CD4-positive, alpha-beta T cell (primary cell): ENCODE results near the gene MAMLD1. TPM values are rescaled to one million over a fixed set of nuclear protein-coding genes. Genes with fewer than 3 reads are reported as not detected.

Experiments used
- ATAC-seq: fragments of 200-7000 bp; cut with Tn5 transposase; one replicate; pipeline ENCODE4 v1.10.0; 2022; ENCODE audit warnings: mild to moderate bottlenecking; ENCODE audit not compliant: poor library complexity
- CTCF ChIA-PET: fragments of 350-600 bp; sonication (Branson Sonifier 250); formaldehyde crosslinking; loops from one replicate; lab custom pipeline; 2021; ENCODE audit warnings: antibody characterized with exemption, inconsistent platforms; lab: Charles Lee
- POLR2A ChIA-PET: fragments of 350-600 bp; sonication (Branson Sonifier 250); formaldehyde crosslinking; loops from one replicate; lab custom pipeline; 2021; ENCODE audit warnings: antibody characterized with exemption, inconsistent platforms; lab: Charles Lee
- DNase-seq, 14 experiments: peaks; one replicate each; pipeline ENCODE4 v3.0.0-alpha.2; 2013 to 2020; ENCODE audit warnings: mixed read lengths in 2 of 14
- H3K27ac ChIP-seq, 2 donors: one replicate each; pipeline versions ENCODE4 v1.5.1 to v1.7.0; 2013; ENCODE audit warnings: low read length in 2 of 2, low read depth in 1 of 2, mild to moderate bottlenecking in 1 of 2
- H3K27me3 ChIP-seq, 2 experiments: 1 replicate in 1 of 2; 2 replicates in 1 of 2; pipeline versions ENCODE4 v1.6.1 to v1.7.0; 2013; ENCODE audit warnings: low read length in 2 of 2, control low read depth in 1 of 2, mild to moderate bottlenecking in 1 of 2, moderate library complexity in 1 of 2; ENCODE audit not compliant: insufficient read depth in 2 of 2, control insufficient read depth in 1 of 2
- H3K36me3 ChIP-seq: one replicate; pipeline ENCODE4 v1.6.1; 2013; ENCODE audit warnings: low read length, control low read depth; ENCODE audit not compliant: insufficient read depth
- H3K4me1 ChIP-seq: one replicate; pipeline ENCODE4 v1.6.1; 2013; ENCODE audit warnings: low read length, control low read depth; ENCODE audit not compliant: insufficient read depth
- H3K4me3 ChIP-seq: one replicate; pipeline ENCODE4 v1.5.1; 2013; ENCODE audit warnings: mild to moderate bottlenecking, low read length, moderate library complexity
- H3K9me3 ChIP-seq, 2 experiments: 1 replicate in 1 of 2; 2 replicates in 1 of 2; pipeline versions ENCODE4 v1.6.1 to v1.7.0; 2013; ENCODE audit warnings: low read length in 2 of 2, mild to moderate bottlenecking in 2 of 2, control low read depth in 1 of 2, moderate library complexity in 1 of 2; ENCODE audit not compliant: control insufficient read depth in 1 of 2, insufficient read depth in 1 of 2
- H3K27ac Mint-ChIP-seq: one replicate; pipeline ENCODE4 v1.8.0; 2020; ENCODE audit warnings: mixed read lengths
- H3K27me3 Mint-ChIP-seq: one replicate; pipeline ENCODE4 v1.8.0; 2021; ENCODE audit warnings: mixed read lengths
- H3K36me3 Mint-ChIP-seq: one replicate; pipeline ENCODE4 v1.8.0; 2021; ENCODE audit warnings: low read depth, mixed read lengths
- H3K4me1 Mint-ChIP-seq: one replicate; pipeline ENCODE4 v1.8.0; 2021; ENCODE audit warnings: low read depth, mixed read lengths
- H3K4me3 Mint-ChIP-seq: one replicate; pipeline ENCODE4 v1.8.0; 2020; ENCODE audit warnings: mild to moderate bottlenecking, mixed read lengths
- H3K9me3 Mint-ChIP-seq: one replicate; pipeline ENCODE4 v1.8.0; 2020; ENCODE audit warnings: mixed read lengths
- intact Hi-C, 2 experiments: fragments of 100-400 bp; cut with DNase I in 1 of 2; cut with micrococcal nuclease in 1 of 2; formaldehyde crosslinking; loops; one replicate each; pipeline versions ENCODE4 v1.15.1 to v1.9.0; 2023 to 2025; cut with DNase I, micrococcal nuclease
- total RNA-seq, 174 experiments: library from RNA in 2 of 174; stranded (reverse) in 2 of 174; gene quantifications; one replicate each; pipeline ENCODE4 v1.2.3 and lab custom pipeline; 2021 to 2026
- TF ChIP-seq, protein P1 (sequence below): fragments of 200-600 bp; IDR thresholded peaks from one replicate; pipeline ENCODE4 v1.8.0; 2022; ENCODE audit warnings: antibody characterized with exemption, mild to moderate bottlenecking

Gene MAMLD1
- total RNA-seq, 2 experiments from 2014 or later = 0.45 to 0.96 TPM

DNA sequence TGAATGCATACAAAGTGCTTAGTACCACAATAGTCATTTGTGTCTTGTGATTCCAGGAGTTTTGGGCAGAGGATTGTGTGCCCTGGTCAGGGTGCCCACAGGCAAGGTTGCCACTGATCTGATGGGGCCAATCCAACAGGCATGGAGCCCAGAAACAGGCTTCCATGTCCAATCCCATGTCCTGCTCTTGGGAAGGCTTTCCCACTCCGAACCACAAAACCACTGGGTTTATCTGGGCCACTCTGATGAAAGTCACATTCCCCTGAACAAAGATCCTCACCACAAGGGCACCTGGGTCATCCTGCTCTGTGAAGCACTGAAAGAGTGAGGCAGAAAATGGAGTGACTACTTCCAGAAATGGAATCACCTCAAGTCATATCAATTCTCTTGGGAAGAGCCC is 96.9 kb downstream of the MAMLD1 start:
- Mint-ChIP-seq H3K4me3 (no peak overlapping the region), H3K27me3 (no peaks in the 10 kb centered on the region), H3K27ac (no peak overlapping the region), H3K36me3 (no peaks in the 10 kb centered on the region), H3K9me3 (no peaks in the 10 kb centered on the region), H3K4me1 (peaks cover 12% of the 10 kb centered on the region)
- H3K27ac ChIP-seq = no peak overlapping the region
- ChIA-PET CTCF (no interaction called here), POLR2A (no interaction called here)
- no peaks in the 10 kb centered on the region for H3K36me3 ChIP-seq
- intact Hi-C loops = no loop called here
- no peaks in the 10 kb centered on the region for H3K9me3 ChIP-seq
- no peaks in the 10 kb centered on the region for H3K27me3 ChIP-seq
- DNase-seq (no peak), ATAC-seq (no peak)
- peaks cover 6% of the 10 kb centered on the region for H3K4me1 ChIP-seq
- no peak overlapping the region for H3K4me3 ChIP-seq
- TF ChIP-seq, protein P1, sequence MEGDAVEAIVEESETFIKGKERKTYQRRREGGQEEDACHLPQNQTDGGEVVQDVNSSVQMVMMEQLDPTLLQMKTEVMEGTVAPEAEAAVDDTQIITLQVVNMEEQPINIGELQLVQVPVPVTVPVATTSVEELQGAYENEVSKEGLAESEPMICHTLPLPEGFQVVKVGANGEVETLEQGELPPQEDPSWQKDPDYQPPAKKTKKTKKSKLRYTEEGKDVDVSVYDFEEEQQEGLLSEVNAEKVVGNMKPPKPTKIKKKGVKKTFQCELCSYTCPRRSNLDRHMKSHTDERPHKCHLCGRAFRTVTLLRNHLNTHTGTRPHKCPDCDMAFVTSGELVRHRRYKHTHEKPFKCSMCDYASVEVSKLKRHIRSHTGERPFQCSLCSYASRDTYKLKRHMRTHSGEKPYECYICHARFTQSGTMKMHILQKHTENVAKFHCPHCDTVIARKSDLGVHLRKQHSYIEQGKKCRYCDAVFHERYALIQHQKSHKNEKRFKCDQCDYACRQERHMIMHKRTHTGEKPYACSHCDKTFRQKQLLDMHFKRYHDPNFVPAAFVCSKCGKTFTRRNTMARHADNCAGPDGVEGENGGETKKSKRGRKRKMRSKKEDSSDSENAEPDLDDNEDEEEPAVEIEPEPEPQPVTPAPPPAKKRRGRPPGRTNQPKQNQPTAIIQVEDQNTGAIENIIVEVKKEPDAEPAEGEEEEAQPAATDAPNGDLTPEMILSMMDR = no peak

DNA sequence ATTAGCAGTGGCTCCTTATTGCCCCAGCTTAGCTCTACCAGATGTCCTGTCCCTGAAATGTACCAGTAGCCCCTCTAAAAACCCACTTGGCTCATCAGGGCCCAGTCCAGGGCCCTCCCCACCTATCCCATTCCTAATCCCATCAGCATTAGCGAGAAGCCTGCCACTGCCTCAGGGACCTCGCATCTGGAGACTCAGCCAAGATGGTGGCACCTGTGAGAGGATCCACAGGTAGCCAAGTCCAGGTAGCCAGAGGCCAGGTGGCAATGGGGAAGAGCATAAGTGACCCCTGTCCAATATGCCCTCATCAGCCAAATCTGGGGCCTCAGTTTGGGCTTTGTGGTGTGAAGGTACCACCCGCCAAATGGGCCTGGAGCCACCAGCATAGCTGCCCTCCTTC is 97.7 kb downstream of the MAMLD1 start:
- Mint-ChIP-seq H3K27ac (no peak overlapping the region), H3K4me3 (no peak overlapping the region), H3K4me1 (peaks cover 12% of the 10 kb centered on the region), H3K27me3 (no peaks in the 10 kb centered on the region), H3K9me3 (no peaks in the 10 kb centered on the region), H3K36me3 (no peaks in the 10 kb centered on the region)
- H3K27ac ChIP-seq = no peak overlapping the region
- H3K4me3 ChIP-seq = no peak overlapping the region
- ChIA-PET POLR2A (no interaction called here), CTCF (no interaction called here)
- H3K9me3 ChIP-seq = no peaks in the 10 kb centered on the region
- H3K27me3 ChIP-seq = no peaks in the 10 kb centered on the region
- H3K36me3 ChIP-seq = no peaks in the 10 kb centered on the region
- H3K4me1 ChIP-seq = peaks cover 6% of the 10 kb centered on the region
- TF ChIP-seq, protein P1 = no peak
- intact Hi-C loops = no loop called here
- ATAC-seq (no peak), DNase-seq (no peak)

DNA sequence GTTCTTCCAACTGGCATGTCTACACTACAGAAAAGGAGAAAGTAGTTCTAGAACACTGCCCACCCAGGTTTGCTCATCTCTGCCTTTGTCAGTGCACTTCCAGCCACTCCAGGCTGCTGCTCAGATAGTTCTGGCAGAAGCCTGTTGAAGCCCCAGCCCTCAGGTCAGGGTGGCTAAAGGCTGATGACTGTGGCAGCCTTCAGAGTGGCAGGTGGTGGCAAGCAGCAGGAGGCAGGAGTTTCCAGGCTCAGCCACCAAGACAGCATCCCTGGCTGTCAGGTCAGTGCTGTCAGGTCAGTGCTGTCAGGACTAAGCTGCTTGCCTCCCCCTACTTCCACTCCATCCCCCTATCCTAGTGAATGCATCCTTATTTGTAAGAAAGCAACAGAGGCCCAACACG is 100.4 kb downstream of the MAMLD1 start:
- Mint-ChIP-seq H3K27ac (no peak overlapping the region), H3K36me3 (no peaks in the 10 kb centered on the region), H3K9me3 (no peaks in the 10 kb centered on the region), H3K4me1 (peaks cover 11% of the 10 kb centered on the region), H3K4me3 (no peak overlapping the region), H3K27me3 (no peaks in the 10 kb centered on the region)
- H3K27ac ChIP-seq = no peak overlapping the region
- ChIA-PET CTCF (no interaction called here), POLR2A (no interaction called here)
- TF ChIP-seq, protein P1 = no peak
- DNase-seq (no peak), ATAC-seq (no peak)
- H3K36me3 ChIP-seq = no peaks in the 10 kb centered on the region
- intact Hi-C loops = no loop called here
- H3K9me3 ChIP-seq = no peaks in the 10 kb centered on the region
- H3K4me3 ChIP-seq = no peak overlapping the region
- no peaks in the 10 kb centered on the region for H3K27me3 ChIP-seq
- H3K4me1 ChIP-seq = peaks cover 6% of the 10 kb centered on the region
